Kidney epithelial cell (primary cell): Measurements from ENCODE around the gene POLR2C. TPM values are rescaled to one million over a fixed set of nuclear protein-coding genes. Genes with fewer than 3 reads are reported as not detected.
"Not testable (repeated sequence)": the region's sequence is repeated elsewhere in the genome, so short reads cannot be mapped to it uniquely, and the experiment has no call there.

Experiments used
- DNase-seq: peaks from one replicate; pipeline ENCODE4 v3.0.0-alpha.2; 2010; ENCODE audit warnings: low read depth
- H3K27me3 ChIP-seq: 2 replicates; pipeline ENCODE4 v1.6.0; 2011; ENCODE audit warnings: low read length; ENCODE audit not compliant: control insufficient read depth, insufficient read depth
- H3K36me3 ChIP-seq: 2 replicates; pipeline ENCODE4 v1.5.1; 2011; ENCODE audit warnings: low read length; ENCODE audit not compliant: control insufficient read depth, insufficient read depth
- H3K4me3 ChIP-seq: 2 replicates; pipeline ENCODE4 v1.5.1; 2011; ENCODE audit warnings: low read depth, mild to moderate bottlenecking, control low read depth, low read length
- total RNA-seq: library from RNA; depleted of rRNA; stranded (reverse); fragments of >200 nt; gene quantifications from 2 replicates; pipeline ENCODE4 v1.2.3, GENCODE V29; 2015
- TF ChIP-seq, protein P1 (sequence below): IDR thresholded peaks from 2 replicates; pipeline ENCODE4 v1.5.1; 2011; ENCODE audit warnings: mild to moderate bottlenecking, moderate library complexity, low read length, control low read depth, inconsistent platforms; ENCODE audit not compliant: insufficient read depth, poor library complexity, severe bottlenecking

POLR2C gene
- total RNA-seq, 1 donor from 2014 or later = 70.4 TPM

DNA sequence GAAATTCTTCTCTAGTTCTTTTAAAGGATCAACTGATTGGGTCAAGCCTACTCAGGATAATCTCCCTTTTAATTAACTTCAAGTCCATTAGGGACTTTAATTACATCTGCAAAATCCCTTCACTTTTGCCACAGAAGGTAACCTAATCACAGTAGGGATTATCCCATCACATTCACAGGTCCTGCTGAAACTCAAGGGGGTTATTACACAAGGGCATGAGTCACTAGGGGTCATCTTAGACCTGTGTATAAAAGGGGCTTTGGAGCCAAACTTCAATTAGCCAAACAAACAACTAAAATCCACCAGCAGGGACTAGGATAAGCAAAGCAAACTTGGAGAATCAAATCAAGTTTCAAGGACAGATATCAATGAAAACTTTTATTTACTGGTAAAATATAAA lies 34.7 kb upstream of the POLR2C start:
- no peak for DNase-seq
- TF ChIP-seq, protein P1, sequence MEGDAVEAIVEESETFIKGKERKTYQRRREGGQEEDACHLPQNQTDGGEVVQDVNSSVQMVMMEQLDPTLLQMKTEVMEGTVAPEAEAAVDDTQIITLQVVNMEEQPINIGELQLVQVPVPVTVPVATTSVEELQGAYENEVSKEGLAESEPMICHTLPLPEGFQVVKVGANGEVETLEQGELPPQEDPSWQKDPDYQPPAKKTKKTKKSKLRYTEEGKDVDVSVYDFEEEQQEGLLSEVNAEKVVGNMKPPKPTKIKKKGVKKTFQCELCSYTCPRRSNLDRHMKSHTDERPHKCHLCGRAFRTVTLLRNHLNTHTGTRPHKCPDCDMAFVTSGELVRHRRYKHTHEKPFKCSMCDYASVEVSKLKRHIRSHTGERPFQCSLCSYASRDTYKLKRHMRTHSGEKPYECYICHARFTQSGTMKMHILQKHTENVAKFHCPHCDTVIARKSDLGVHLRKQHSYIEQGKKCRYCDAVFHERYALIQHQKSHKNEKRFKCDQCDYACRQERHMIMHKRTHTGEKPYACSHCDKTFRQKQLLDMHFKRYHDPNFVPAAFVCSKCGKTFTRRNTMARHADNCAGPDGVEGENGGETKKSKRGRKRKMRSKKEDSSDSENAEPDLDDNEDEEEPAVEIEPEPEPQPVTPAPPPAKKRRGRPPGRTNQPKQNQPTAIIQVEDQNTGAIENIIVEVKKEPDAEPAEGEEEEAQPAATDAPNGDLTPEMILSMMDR = no peak

DNA sequence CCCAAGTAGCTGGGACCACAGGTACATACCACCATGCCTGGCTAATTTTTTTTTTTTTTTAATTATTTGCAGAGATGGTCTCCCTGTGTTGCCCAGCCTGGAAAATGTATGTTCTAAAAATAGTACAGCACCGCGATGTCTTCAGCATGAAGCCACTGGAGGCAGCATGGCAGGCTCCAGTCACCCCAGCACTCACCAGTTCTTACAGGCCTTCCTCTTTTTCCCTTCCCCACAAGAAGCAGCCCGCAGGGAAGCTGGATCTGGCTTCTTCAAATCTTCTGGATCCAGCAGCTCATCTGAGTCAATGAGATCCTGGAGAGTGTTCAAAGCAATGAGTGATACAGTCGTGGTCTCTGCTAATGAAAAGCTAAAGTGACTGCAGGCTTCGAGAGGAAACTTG lies 31.5 kb upstream of the POLR2C start:
- no peak overlapping the region for H3K4me3 ChIP-seq
- TF ChIP-seq, protein P1 = no peak
- H3K36me3 ChIP-seq = peaks cover 2% of the 10 kb centered on the region
- H3K27me3 ChIP-seq = no peaks in the 10 kb centered on the region
- DNase-seq = no peak

More for the DNA sequence above, 34.7 kb upstream of the POLR2C start:
- Histone ChIP-seq H3K27me3 (no peaks in the 10 kb centered on the region), H3K36me3 (peaks cover 2% of the 10 kb centered on the region), H3K4me3 (no peak overlapping the region)

DNA sequence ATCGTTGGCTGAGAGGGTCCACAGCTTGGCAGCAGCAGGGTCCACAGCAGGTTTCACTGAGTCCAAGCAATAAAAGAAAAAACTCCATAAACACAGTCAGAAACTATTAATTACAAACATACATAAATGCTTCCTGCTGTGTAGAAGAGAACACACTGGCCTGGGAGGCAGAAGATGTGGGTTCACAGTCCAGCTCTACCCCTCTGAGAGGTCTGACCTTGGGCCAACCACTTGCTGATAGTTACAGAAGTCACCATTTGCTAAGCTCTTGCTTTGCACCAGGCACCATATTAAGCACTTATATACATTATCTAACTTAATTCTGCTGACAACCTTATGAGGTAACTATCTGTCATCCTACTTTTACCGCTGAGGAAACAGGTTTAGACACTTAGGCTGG lies 30.0 kb upstream of the POLR2C start:
- TF ChIP-seq, protein P1 = no peak
- no peak for DNase-seq

DNA sequence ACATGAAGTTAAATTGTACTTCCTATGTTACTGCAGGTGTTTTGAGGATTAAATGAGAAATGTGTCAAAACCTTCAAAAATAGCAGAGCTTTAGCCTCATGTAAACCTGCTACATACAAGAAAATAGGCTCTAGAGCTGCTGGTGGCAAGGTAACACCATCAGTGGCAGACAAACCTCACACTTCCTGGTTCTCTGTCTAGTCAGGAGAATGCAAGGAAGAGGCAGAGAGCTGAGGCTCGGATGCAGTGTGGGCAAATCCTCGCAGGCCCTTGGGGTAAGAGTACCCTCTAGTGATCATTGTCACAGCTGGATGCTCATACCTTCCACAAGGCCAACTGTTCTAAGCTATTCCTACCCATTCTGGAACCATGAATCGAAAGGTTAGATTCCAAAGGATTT lies 29.5 kb upstream of the POLR2C start:
- TF ChIP-seq, protein P1 = no peak
- Histone ChIP-seq H3K4me3 (no peak overlapping the region), H3K27me3 (no peaks in the 10 kb centered on the region), H3K36me3 (peaks cover 2% of the 10 kb centered on the region)
- DNase-seq = no peak

More for the DNA sequence above, 30.0 kb upstream of the POLR2C start:
- Histone ChIP-seq H3K27me3 (no peaks in the 10 kb centered on the region), H3K36me3 (peaks cover 2% of the 10 kb centered on the region), H3K4me3 (no peak overlapping the region)

DNA sequence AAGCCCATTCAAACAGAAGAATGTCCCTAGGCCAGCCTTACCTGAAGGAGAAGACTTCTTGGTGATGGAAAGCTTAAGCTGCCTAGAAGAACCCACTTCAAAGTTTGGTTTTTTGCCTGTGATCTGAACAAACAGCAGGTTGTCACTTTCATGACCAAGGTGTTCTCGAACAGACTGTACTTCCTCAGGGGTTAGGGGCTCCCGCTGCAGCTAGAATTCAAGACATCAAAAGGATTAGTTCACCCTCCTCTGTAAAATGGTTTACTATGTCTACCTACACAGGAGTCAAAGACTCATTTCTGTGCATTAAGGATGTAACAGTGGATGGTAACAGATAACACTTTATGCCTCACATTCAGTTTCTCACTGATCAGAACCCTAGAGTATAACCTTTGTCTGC lies 28.5 kb upstream of the POLR2C start:
- TF ChIP-seq, protein P1 = no peak
- H3K4me3 ChIP-seq = no peak overlapping the region
- H3K36me3 ChIP-seq = peaks cover 2% of the 10 kb centered on the region
- DNase-seq = no peak
- H3K27me3 ChIP-seq = no peaks in the 10 kb centered on the region

DNA sequence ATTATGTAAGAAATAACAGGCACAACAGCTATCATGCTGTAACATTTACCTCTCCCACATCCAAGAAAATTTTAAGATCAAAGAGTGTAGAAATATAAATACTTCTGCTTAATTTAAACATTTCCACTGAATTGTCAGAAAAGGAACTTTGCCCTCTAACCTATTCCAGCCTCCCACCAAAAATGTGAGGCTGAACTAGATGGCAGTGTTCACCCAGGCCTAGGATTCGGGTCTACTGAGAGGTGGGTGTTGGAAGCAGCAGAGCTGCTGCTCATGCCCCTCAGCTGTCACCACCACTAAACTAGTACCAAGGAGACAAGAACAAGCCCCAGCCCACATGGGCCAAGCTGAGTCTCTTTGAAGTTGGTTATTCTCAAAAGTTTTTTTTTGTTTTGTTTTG lies 26.6 kb upstream of the POLR2C start:
- no peaks in the 10 kb centered on the region for H3K27me3 ChIP-seq
- H3K4me3 ChIP-seq = no peak overlapping the region
- no peak for DNase-seq
- TF ChIP-seq, protein P1 = no peak
- H3K36me3 ChIP-seq = peaks cover 2% of the 10 kb centered on the region

DNA sequence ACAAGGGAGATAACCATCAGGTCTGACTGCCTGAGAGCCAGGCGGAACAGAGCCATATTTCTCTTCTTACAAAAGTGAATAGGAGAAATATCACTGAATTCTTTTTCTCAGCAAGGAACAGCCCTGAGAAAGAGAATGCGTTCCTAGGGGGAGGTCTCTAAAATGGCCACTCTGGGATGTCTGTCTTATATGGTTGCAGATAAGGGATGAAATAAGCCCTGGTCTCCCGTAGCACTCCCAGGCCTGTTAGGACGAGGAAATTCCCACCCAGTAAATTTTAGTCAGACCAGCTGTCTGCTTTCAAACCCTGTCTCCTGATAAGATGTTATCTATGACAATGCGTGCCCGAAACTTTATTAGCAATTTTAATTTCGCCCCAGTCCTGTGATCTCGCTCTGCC lies 22.5 kb upstream of the POLR2C start:
- not testable (repeated sequence) for H3K36me3 ChIP-seq, H3K27me3 ChIP-seq, H3K4me3 ChIP-seq, DNase-seq

DNA sequence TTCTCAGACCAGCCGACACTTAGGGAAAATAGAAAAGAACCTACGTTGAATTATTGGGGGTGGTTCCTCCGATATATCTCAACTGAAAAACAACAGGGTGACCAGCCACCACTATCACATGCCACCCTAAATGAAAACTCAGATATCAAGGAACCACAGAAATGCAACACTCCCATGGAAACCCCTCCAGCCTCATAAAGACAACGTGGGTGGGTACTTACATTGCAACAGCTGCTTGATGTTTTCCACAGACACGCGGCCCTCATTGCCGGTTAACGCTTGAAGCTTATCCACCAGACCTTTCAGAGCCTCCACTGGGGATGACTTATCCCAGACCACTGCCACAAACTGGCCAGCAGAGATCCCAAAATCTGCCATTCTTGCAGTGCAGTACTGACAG lies 21.9 kb upstream of the POLR2C start:
- H3K4me3 ChIP-seq, DNase-seq, H3K27me3 ChIP-seq, H3K36me3 ChIP-seq: not testable (repeated sequence)
